ENCODE data around the gene UBC.

UBC gene

DNA sequence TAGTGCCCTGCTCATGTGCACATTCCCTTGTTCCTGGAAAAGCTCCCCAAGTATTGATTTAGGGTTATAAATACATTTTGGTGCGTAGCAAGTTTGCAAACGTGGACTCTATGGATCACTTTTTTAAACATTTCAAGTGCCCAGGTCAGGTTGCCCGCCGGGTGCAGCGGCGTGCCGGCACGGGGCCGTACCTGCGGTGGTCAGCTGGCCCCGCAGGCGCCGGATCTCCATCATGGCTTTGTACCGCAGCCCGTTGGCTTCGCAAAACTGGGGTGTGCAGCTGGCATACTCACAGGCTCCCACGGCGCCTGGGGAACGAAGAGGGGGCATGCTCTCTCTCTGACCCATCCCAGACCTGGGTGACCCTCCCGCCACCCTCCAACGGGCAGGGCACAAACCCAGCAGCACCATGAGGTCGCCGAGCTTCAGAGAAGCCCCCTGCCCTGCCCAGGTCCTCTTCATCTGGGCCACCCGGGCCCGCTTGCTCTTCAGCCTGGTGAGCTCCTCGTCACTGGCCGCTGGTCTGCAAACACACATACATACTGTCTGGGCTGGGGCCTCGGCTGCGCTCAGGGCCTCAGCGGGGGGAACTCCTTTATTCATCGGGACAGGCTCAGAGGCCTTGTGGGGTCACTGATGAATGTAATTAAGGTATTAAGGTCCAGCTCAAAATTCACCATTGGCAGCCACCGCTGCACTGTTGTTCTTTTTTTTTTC, 39.4 kb upstream of the UBC start:
- Histone ChIP-seq H3K4me1 (no peaks in the 10 kb centered on the region), H3K9me3 (ENCODE audit: control insufficient read depth, low read length) (no peaks in the 10 kb centered on the region), H3K4me3 (ENCODE audit: low read depth, low read length) (no peak overlapping the region), H3K79me2 (no peaks in the 10 kb centered on the region), H2AFZ (no peak overlapping the region), H3K27ac (no peak overlapping the region), H3K36me3 (ENCODE audit: control insufficient read depth, insufficient read depth, low read length) (no peaks in the 10 kb centered on the region), H3K4me2 (ENCODE audit: low read length) (no peak overlapping the region), H3K9ac (no peak overlapping the region), H3K27me3 (ENCODE audit: control insufficient read depth, insufficient read depth, low read length) (no peaks in the 10 kb centered on the region)
- TF ChIP-seq, protein P1, sequence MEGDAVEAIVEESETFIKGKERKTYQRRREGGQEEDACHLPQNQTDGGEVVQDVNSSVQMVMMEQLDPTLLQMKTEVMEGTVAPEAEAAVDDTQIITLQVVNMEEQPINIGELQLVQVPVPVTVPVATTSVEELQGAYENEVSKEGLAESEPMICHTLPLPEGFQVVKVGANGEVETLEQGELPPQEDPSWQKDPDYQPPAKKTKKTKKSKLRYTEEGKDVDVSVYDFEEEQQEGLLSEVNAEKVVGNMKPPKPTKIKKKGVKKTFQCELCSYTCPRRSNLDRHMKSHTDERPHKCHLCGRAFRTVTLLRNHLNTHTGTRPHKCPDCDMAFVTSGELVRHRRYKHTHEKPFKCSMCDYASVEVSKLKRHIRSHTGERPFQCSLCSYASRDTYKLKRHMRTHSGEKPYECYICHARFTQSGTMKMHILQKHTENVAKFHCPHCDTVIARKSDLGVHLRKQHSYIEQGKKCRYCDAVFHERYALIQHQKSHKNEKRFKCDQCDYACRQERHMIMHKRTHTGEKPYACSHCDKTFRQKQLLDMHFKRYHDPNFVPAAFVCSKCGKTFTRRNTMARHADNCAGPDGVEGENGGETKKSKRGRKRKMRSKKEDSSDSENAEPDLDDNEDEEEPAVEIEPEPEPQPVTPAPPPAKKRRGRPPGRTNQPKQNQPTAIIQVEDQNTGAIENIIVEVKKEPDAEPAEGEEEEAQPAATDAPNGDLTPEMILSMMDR (IDR thresholded peaks at IDR 0.05) = no peak

DNA sequence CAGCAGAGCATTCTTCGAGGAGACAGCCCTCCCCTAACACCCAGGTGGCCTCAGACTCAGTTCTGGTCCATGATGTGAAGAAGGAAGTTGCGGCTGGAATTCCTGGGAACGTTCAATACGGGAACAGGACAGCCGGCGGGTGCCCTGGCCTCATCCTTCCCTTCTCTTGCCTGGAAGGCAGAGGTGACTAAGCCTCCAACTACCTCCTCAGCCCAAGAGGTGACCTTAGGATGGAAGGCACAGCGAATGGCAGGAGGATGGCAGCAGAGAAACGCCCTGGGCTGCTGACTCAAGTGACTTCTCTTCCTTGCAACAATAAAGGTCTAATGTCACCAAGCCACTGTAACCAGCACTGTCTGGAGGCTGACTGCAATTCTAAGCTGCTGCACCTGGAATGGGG, 38.4 kb upstream of the UBC start:
- TF ChIP-seq, protein P1 (IDR thresholded peaks at IDR 0.05) = no peak
- no peak overlapping the region for H3K27ac ChIP-seq
- no peaks in the 10 kb centered on the region for H3K36me3 ChIP-seq (ENCODE audit: control insufficient read depth, insufficient read depth, low read length)
- H3K27me3 ChIP-seq (ENCODE audit: control insufficient read depth, insufficient read depth, low read length) = no peaks in the 10 kb centered on the region
- no peaks in the 10 kb centered on the region for H3K79me2 ChIP-seq
- H2AFZ ChIP-seq = no peak overlapping the region
- no peak overlapping the region for H3K4me3 ChIP-seq (ENCODE audit: low read depth, low read length)
- H3K9me3 ChIP-seq (ENCODE audit: control insufficient read depth, low read length) = no peaks in the 10 kb centered on the region
- H3K9ac ChIP-seq = no peak overlapping the region
- H3K4me1 ChIP-seq = no peaks in the 10 kb centered on the region
- H3K4me2 ChIP-seq (ENCODE audit: low read length) = no peak overlapping the region

DNA sequence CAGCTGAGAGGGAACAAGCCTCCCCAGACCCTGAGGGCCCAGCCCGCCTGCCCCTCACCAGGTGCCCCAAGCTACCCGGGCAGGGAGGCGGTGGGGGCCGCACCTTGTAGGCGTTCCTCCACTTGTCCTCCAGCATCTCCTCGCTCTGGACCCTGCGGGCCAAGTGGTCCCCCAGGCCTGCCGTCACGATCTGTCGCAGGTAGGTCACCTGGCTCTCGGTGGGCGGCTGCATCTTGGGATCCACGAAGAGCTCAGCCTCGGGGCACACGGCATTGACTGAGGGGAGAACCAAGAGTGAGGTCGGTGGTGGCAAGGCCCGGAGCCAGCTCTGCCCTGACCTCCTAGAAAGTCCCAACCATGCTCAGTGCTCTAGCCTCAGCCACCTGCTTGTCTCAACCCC, 37.8 kb upstream of the UBC start:
- Histone ChIP-seq H3K27ac (no peak overlapping the region), H3K4me3 (ENCODE audit: low read depth, low read length) (no peak overlapping the region), H2AFZ (no peak overlapping the region), H3K36me3 (ENCODE audit: control insufficient read depth, insufficient read depth, low read length) (no peaks in the 10 kb centered on the region), H3K4me1 (no peaks in the 10 kb centered on the region), H3K27me3 (ENCODE audit: control insufficient read depth, insufficient read depth, low read length) (no peaks in the 10 kb centered on the region), H3K79me2 (no peaks in the 10 kb centered on the region), H3K9me3 (ENCODE audit: control insufficient read depth, low read length) (no peaks in the 10 kb centered on the region), H3K9ac (no peak overlapping the region), H3K4me2 (ENCODE audit: low read length) (no peak overlapping the region)
- TF ChIP-seq, protein P1 (IDR thresholded peaks at IDR 0.05) = no peak

DNA sequence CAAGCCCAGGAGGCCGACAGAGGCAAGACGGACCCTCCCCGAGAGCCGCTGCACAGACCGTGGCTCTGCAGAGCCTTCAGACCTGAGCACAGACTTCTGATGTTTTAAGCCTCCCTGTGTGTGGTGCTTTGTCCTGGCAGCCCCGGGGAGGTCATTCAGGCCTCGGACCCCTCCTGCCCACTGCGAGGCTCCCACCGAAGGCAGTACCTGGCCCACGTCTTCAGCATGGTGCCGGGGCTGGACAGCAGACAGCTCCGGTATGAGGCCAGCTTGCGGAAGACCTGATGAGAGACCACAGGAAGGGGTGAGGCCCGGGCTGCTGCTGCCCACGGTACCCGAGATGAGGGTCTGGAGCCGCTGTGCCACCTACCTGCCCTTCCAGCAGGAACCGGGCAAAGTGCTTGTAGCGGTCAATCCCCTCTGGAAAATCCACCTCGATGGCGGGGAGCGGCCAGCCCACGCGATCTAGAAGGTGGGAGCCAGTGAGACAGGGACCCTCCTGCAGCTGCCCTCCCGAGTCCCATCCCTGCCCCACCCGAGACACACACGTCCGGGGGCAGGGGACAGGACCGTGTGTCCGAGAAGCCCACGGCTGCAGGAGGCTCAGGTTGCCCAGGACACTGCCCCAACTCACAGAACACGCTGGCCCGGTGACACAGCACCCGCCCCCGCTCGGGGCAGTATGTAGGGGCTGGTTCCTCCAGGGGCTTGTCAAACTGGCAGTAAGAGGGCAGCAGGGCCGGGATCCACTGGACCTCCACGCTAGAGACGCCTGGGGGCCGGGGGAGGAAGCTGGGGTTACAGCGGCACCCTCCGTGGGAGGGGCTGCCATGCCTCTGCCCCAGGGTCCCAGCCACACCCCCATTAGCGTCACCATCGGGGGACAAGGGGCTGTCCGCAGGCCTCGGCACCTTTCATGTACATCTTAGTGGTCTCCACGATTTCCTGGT, 35.6 kb upstream of the UBC start:
- Histone ChIP-seq H3K4me2 (ENCODE audit: low read length) (no peak overlapping the region), H3K79me2 (no peaks in the 10 kb centered on the region), H3K4me3 (ENCODE audit: low read depth, low read length) (no peak overlapping the region), H3K27ac (no peak overlapping the region), H3K36me3 (ENCODE audit: control insufficient read depth, insufficient read depth, low read length) (no peaks in the 10 kb centered on the region), H3K9ac (no peak overlapping the region), H3K4me1 (no peaks in the 10 kb centered on the region), H3K9me3 (ENCODE audit: control insufficient read depth, low read length) (no peaks in the 10 kb centered on the region), H2AFZ (no peak overlapping the region), H3K27me3 (ENCODE audit: control insufficient read depth, insufficient read depth, low read length) (no peaks in the 10 kb centered on the region)
- TF ChIP-seq, protein P1 (IDR thresholded peaks at IDR 0.05) = no peak

Data from parathyroid adenoma (tissue), 2 donors.